ENCODE results near the gene IGSF8. TPM values are rescaled to one million over a fixed set of nuclear protein-coding genes. Genes with fewer than 3 reads are reported as not detected.

The IGSF8 gene
- total and polyA plus RNA-seq, 2 donors (not counting 1 experiment from before 2014, with no cell fraction given): 6.5 to 24.4 TPM

GRCh38 chr1:160092366-160093068 lies 5.9 kb downstream of the IGSF8 start:
- no peak for TF ChIP-seq EZH2 (IDR thresholded peaks at IDR 0.05; ENCODE audit: low read length, missing control alignments)
- TF ChIP-seq, protein P1, sequence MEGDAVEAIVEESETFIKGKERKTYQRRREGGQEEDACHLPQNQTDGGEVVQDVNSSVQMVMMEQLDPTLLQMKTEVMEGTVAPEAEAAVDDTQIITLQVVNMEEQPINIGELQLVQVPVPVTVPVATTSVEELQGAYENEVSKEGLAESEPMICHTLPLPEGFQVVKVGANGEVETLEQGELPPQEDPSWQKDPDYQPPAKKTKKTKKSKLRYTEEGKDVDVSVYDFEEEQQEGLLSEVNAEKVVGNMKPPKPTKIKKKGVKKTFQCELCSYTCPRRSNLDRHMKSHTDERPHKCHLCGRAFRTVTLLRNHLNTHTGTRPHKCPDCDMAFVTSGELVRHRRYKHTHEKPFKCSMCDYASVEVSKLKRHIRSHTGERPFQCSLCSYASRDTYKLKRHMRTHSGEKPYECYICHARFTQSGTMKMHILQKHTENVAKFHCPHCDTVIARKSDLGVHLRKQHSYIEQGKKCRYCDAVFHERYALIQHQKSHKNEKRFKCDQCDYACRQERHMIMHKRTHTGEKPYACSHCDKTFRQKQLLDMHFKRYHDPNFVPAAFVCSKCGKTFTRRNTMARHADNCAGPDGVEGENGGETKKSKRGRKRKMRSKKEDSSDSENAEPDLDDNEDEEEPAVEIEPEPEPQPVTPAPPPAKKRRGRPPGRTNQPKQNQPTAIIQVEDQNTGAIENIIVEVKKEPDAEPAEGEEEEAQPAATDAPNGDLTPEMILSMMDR (conservative IDR thresholded peaks at IDR 0.05 in 1 of 2, IDR thresholded peaks at IDR 0.05 in 1 of 2; ENCODE audit: low read depth in 1 of 2, low read length in 2 of 2): no peak
- DNase-seq (ENCODE audit: low read depth in 2 of 2): no peak

DNA sequence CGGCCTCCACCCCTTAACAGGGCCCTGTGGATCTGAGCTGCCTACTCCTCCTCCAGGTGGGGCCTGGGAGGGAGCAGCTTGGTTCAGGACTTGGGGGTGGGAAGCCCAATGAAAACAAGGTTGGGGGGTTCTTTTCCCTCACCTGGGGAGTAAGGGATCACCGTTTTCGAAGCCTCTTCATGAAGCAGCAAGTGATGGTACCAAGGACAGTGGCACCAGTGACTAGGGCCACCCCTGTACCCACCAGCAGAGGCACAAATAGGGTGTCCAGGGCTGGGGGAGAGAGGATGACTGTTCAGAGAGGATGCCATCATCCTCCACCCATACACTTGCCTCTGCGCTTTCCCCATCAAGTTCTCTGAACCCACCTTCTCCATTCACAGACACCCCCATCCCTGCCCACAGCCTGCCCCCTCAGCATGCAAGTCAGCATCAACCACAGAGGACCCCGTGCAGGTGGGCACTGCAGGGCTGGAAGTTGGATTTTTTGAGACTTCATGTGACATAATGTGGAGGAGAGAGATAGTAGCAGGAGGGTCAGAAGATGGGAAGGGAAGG lies 6.7 kb downstream of the IGSF8 start:
- Histone ChIP-seq H3K9me3 (ENCODE audit: control insufficient read depth, insufficient read depth, low read depth, low read length) (no peaks in the 10 kb centered on the region), H3K4me1 (ENCODE audit: control insufficient read depth, extremely low read depth, insufficient read depth, low read length) (no peaks in the 10 kb centered on the region), H4K20me1 (ENCODE audit: control insufficient read depth, extremely low read depth, insufficient read depth, low read length) (no peaks in the 10 kb centered on the region), H3K9ac (ENCODE audit: insufficient read depth, low read length) (no peak overlapping the region), H3K4me3 (replicated peaks in 1 of 4; ENCODE audit: control extremely low read depth in 1 of 4, insufficient read depth in 1 of 4, low read depth in 3 of 4, low read length in 4 of 4) (no peak overlapping the region), H3K79me2 (ENCODE audit: control insufficient read depth, insufficient read depth, low read length) (no peaks in the 10 kb centered on the region), H3K4me2 (ENCODE audit: extremely low read depth, insufficient read depth, low read length) (no peak overlapping the region), H3K36me3 (ENCODE audit: control insufficient read depth, insufficient read depth, low read length) (no peaks in the 10 kb centered on the region), H3K27ac (ENCODE audit: insufficient read depth, low read length) (no peak overlapping the region), H2AFZ (ENCODE audit: low read length) (no peak overlapping the region), H3K27me3 (ENCODE audit: control insufficient read depth, insufficient read depth, low read length) (no peaks in the 10 kb centered on the region)
- TF ChIP-seq, protein P1 (conservative IDR thresholded peaks at IDR 0.05 in 1 of 2, IDR thresholded peaks at IDR 0.05 in 1 of 2; ENCODE audit: low read depth in 1 of 2, low read length in 2 of 2): no peak
- no peak for TF ChIP-seq EZH2 (IDR thresholded peaks at IDR 0.05; ENCODE audit: low read length, missing control alignments)
- DNase-seq (ENCODE audit: low read depth in 2 of 2): no peak

More at GRCh38 chr1:160092366-160093068, 5.9 kb downstream of the IGSF8 start:
- Histone ChIP-seq H3K79me2 (ENCODE audit: control insufficient read depth, insufficient read depth, low read length) (no peaks in the 10 kb centered on the region), H3K4me3 (replicated peaks in 1 of 4; ENCODE audit: control extremely low read depth in 1 of 4, insufficient read depth in 1 of 4, low read depth in 3 of 4, low read length in 4 of 4) (no peak overlapping the region), H3K36me3 (ENCODE audit: control insufficient read depth, insufficient read depth, low read length) (no peaks in the 10 kb centered on the region), H3K9ac (ENCODE audit: insufficient read depth, low read length) (no peak overlapping the region), H3K9me3 (ENCODE audit: control insufficient read depth, insufficient read depth, low read depth, low read length) (no peaks in the 10 kb centered on the region), H3K27ac (ENCODE audit: insufficient read depth, low read length) (no peak overlapping the region), H3K4me2 (ENCODE audit: extremely low read depth, insufficient read depth, low read length) (no peak overlapping the region), H4K20me1 (ENCODE audit: control insufficient read depth, extremely low read depth, insufficient read depth, low read length) (no peaks in the 10 kb centered on the region), H3K27me3 (ENCODE audit: control insufficient read depth, insufficient read depth, low read length) (no peaks in the 10 kb centered on the region), H3K4me1 (ENCODE audit: control insufficient read depth, extremely low read depth, insufficient read depth, low read length) (no peaks in the 10 kb centered on the region), H2AFZ (ENCODE audit: low read length) (no peak overlapping the region)

DNA sequence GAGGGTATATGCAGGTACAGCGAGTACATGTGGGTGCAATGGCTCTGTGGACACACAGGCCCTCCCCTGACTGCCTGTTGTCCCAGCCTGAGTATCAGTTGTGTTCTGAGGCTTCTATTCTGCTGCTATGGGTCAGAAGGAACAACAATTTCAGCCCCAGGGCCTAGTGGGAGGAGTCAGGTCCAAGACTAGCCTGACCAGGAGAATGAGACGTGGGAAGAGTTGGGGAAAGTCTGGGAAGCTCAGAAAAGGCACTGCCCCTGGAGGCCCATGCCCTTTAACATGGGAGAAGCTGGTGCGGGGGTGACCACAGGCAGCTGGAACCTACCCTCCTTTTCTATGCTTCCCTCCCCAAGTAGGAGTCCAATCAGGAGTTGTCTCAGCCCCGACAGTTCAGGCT lies 7.7 kb downstream of the IGSF8 start:
- H4K20me1 ChIP-seq (ENCODE audit: control insufficient read depth, extremely low read depth, insufficient read depth, low read length): no peaks in the 10 kb centered on the region
- no peaks in the 10 kb centered on the region for H3K9me3 ChIP-seq (ENCODE audit: control insufficient read depth, insufficient read depth, low read depth, low read length)
- H3K79me2 ChIP-seq (ENCODE audit: control insufficient read depth, insufficient read depth, low read length): no peaks in the 10 kb centered on the region
- H3K4me3 ChIP-seq (replicated peaks in 1 of 4; ENCODE audit: control extremely low read depth in 1 of 4, insufficient read depth in 1 of 4, low read depth in 3 of 4, low read length in 4 of 4): no peak overlapping the region
- no peak overlapping the region for H3K27ac ChIP-seq (ENCODE audit: insufficient read depth, low read length)
- H3K36me3 ChIP-seq (ENCODE audit: control insufficient read depth, insufficient read depth, low read length): no peaks in the 10 kb centered on the region
- no peak overlapping the region for H2AFZ ChIP-seq (ENCODE audit: low read length)
- no peak for DNase-seq (ENCODE audit: low read depth in 2 of 2)
- TF ChIP-seq EZH2 (IDR thresholded peaks at IDR 0.05; ENCODE audit: low read length, missing control alignments): no peak
- TF ChIP-seq, protein P1 (conservative IDR thresholded peaks at IDR 0.05 in 1 of 2, IDR thresholded peaks at IDR 0.05 in 1 of 2; ENCODE audit: low read depth in 1 of 2, low read length in 2 of 2): no peak
- H3K4me2 ChIP-seq (ENCODE audit: extremely low read depth, insufficient read depth, low read length): no peak overlapping the region
- H3K9ac ChIP-seq (ENCODE audit: insufficient read depth, low read length): no peak overlapping the region
- H3K4me1 ChIP-seq (ENCODE audit: control insufficient read depth, extremely low read depth, insufficient read depth, low read length): no peaks in the 10 kb centered on the region
- no peaks in the 10 kb centered on the region for H3K27me3 ChIP-seq (ENCODE audit: control insufficient read depth, insufficient read depth, low read length)

All from fibroblast of lung (primary cell).